PFSK-1 (cell line): ENCODE results near the gene KCNMA1.

Experiments
- FOXP2 ChIP-seq: optimal IDR thresholded peaks from 2 replicates; pipeline ENCODE3; 2011; ENCODE audit warnings: borderline replicate concordance, control low read depth, inconsistent platforms; ENCODE audit not compliant: insufficient read depth; ENCODE audit errors: extremely low read length, extremely low read depth
- POLR2AphosphoS5 ChIP-seq: IDR thresholded peaks from 2 replicates; pipeline ENCODE4 v1.6.1; 2012; ENCODE audit warnings: low read depth, mild to moderate bottlenecking, control low read depth, low read length, moderate library complexity
- SIN3A ChIP-seq: IDR thresholded peaks from 2 replicates; pipeline ENCODE4 v1.6.1; 2012; ENCODE audit warnings: mild to moderate bottlenecking, low read length, moderate library complexity, borderline replicate concordance; ENCODE audit not compliant: insufficient read depth
- TAF1 ChIP-seq: IDR thresholded peaks from 2 replicates; pipeline ENCODE4 v1.6.1; 2012; ENCODE audit warnings: low read length, control low read depth, borderline replicate concordance; ENCODE audit not compliant: insufficient read depth
- TF ChIP-seq, protein P1 (sequence below), 2 experiments: IDR thresholded peaks; 2 replicates each; pipeline versions ENCODE4 v1.6.1 to v1.8.0; 2011 to 2012; ENCODE audit warnings: low read depth in 2 of 2, low read length in 2 of 2, control low read depth in 1 of 2, inconsistent platforms in 1 of 2, mild to moderate bottlenecking in 1 of 2, moderate library complexity in 1 of 2; ENCODE audit not compliant: insufficient read depth in 1 of 2

DNA sequence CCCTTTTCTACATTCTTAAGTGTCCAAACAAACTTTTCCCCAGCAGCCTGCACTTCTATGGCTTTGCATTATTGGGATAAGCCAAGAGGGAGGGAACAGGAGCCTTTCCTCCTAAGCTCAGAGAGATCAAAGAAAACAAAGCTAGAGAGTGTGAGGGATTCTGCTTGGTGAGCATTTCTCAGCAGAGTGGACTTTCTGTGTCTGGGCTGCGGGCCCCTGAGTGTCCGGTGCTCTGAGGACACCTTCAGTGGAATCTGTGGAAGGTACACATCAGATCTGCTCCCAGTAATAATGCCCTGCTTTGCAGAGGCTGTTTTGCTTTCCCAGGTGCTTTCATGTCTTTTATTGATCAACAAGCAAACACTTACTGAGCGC lies 50.2 kb downstream of the KCNMA1 start:
- TF ChIP-seq POLR2AphosphoS5 = no peak
- TF ChIP-seq, protein P1, sequence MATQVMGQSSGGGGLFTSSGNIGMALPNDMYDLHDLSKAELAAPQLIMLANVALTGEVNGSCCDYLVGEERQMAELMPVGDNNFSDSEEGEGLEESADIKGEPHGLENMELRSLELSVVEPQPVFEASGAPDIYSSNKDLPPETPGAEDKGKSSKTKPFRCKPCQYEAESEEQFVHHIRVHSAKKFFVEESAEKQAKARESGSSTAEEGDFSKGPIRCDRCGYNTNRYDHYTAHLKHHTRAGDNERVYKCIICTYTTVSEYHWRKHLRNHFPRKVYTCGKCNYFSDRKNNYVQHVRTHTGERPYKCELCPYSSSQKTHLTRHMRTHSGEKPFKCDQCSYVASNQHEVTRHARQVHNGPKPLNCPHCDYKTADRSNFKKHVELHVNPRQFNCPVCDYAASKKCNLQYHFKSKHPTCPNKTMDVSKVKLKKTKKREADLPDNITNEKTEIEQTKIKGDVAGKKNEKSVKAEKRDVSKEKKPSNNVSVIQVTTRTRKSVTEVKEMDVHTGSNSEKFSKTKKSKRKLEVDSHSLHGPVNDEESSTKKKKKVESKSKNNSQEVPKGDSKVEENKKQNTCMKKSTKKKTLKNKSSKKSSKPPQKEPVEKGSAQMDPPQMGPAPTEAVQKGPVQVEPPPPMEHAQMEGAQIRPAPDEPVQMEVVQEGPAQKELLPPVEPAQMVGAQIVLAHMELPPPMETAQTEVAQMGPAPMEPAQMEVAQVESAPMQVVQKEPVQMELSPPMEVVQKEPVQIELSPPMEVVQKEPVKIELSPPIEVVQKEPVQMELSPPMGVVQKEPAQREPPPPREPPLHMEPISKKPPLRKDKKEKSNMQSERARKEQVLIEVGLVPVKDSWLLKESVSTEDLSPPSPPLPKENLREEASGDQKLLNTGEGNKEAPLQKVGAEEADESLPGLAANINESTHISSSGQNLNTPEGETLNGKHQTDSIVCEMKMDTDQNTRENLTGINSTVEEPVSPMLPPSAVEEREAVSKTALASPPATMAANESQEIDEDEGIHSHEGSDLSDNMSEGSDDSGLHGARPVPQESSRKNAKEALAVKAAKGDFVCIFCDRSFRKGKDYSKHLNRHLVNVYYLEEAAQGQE (IDR thresholded peaks at IDR 0.05; ENCODE audit: insufficient read depth in 1 of 2, low read depth in 2 of 2, low read length in 2 of 2) = no peak
- no peak for TF ChIP-seq SIN3A
- no peak for TF ChIP-seq TAF1
- no peak for TF ChIP-seq FOXP2
